ENCODE results near the gene ARGFX. TPM values are rescaled to one million over a fixed set of nuclear protein-coding genes. Genes with fewer than 3 reads are reported as not detected.
"Not testable (repeated sequence)": the region's sequence is repeated elsewhere in the genome, so short reads cannot be mapped to it uniquely, and the experiment has no call there.

ARGFX gene
- total RNA-seq, 1 experiment from 2014 or later: not detected

- TF ChIP-seq CTCF (IDR thresholded peaks at IDR 0.05; ENCODE audit: unreplicated experiment): no peak
- POLR2A ChIA-PET: no interaction called here
These were observed 16.7 kb downstream of the ARGFX start for GRCh38 chr3:121584418-121584817.

GRCh38 chr3:121592856-121593702 is 25.3 kb downstream of the ARGFX start, which contains the start of gene FBXO40:
Gene FBXO40, plus strand, starts transcription at chr3:121593379. Its CDS starts 27,197 bp downstream, at chr3:121620576.
- ChIA-PET POLR2A (no interaction called here), CTCF (interaction anchor here (0.7 to 0.8 kb wide), 2 partner anchors 54 to 792 kb away, joined by 3 to 5 read pairs; no protein-coding TSS in a partner anchor)
- no peaks in the 10 kb centered on the region for H3K27me3 Mint-ChIP-seq (ENCODE audit: insufficient read depth, unreplicated experiment)
- DNase-seq (ENCODE audit: unreplicated experiment): no peak
- H3K36me3 Mint-ChIP-seq (ENCODE audit: insufficient read depth, unreplicated experiment): no peaks in the 10 kb centered on the region
- H3K4me3 Mint-ChIP-seq (ENCODE audit: unreplicated experiment): no peak within 1 kb of the TSS
- no peaks in the 10 kb centered on the region for H3K9me3 Mint-ChIP-seq (ENCODE audit: unreplicated experiment)
- no TSS peak for BruUV-seq (replicated peaks)
- no peak for TF ChIP-seq CTCF (IDR thresholded peaks at IDR 0.05; ENCODE audit: unreplicated experiment)
- intact Hi-C loops (cut with micrococcal nuclease): no loop called here
- no peaks in the 10 kb centered on the region for H3K4me1 Mint-ChIP-seq (ENCODE audit: insufficient read depth, unreplicated experiment)
- H3K27ac Mint-ChIP-seq (ENCODE audit: low read depth, unreplicated experiment): no peak within 1 kb of the TSS

More at GRCh38 chr3:121584418-121584817, 16.7 kb downstream of the ARGFX start:
- CTCF ChIA-PET: interaction anchor here (0.5 to 0.8 kb wide), 4 partner anchors 9 to 25 kb away, joined by 3 to 6 read pairs (median 4); no protein-coding TSS in a partner anchor
- Mint-ChIP-seq H3K9me3 (ENCODE audit: unreplicated experiment) (no peaks in the 10 kb centered on the region), H3K27me3 (ENCODE audit: insufficient read depth, unreplicated experiment) (peaks cover 17% of the 10 kb centered on the region), H3K4me3 (ENCODE audit: unreplicated experiment) (no peak overlapping the region), H3K27ac (ENCODE audit: low read depth, unreplicated experiment) (no peak overlapping the region), H3K4me1 (ENCODE audit: insufficient read depth, unreplicated experiment) (peaks cover 4% of the 10 kb centered on the region), H3K36me3 (ENCODE audit: insufficient read depth, unreplicated experiment) (no peaks in the 10 kb centered on the region)
- BruUV-seq (replicated peaks): no TSS peak
- DNase-seq (ENCODE audit: unreplicated experiment): no peak
- intact Hi-C loops (cut with micrococcal nuclease): no loop called here

- H3K4me3 Mint-ChIP-seq (ENCODE audit: unreplicated experiment); BruUV-seq (replicated peaks); POLR2A ChIA-PET; H3K27me3 Mint-ChIP-seq (ENCODE audit: insufficient read depth, unreplicated experiment); H3K9me3 Mint-ChIP-seq (ENCODE audit: unreplicated experiment); DNase-seq (ENCODE audit: unreplicated experiment); H3K27ac Mint-ChIP-seq (ENCODE audit: low read depth, unreplicated experiment); H3K4me1 Mint-ChIP-seq (ENCODE audit: insufficient read depth, unreplicated experiment); CTCF ChIA-PET; H3K36me3 Mint-ChIP-seq (ENCODE audit: insufficient read depth, unreplicated experiment); intact Hi-C loops (cut with micrococcal nuclease): not testable (repeated sequence)
These were observed 26.1 kb downstream of the ARGFX start for GRCh38 chr3:121593806-121594205.

GRCh38 chr3:121594850-121595249 is 27.1 kb downstream of the ARGFX start:
- DNase-seq (ENCODE audit: unreplicated experiment): no peak
- Mint-ChIP-seq H3K4me1 (ENCODE audit: insufficient read depth, unreplicated experiment) (no peaks in the 10 kb centered on the region), H3K9me3 (ENCODE audit: unreplicated experiment) (no peaks in the 10 kb centered on the region), H3K27ac (ENCODE audit: low read depth, unreplicated experiment) (no peak overlapping the region), H3K36me3 (ENCODE audit: insufficient read depth, unreplicated experiment) (no peaks in the 10 kb centered on the region), H3K27me3 (ENCODE audit: insufficient read depth, unreplicated experiment) (no peaks in the 10 kb centered on the region), H3K4me3 (ENCODE audit: unreplicated experiment) (no peak overlapping the region)
- POLR2A ChIA-PET: no interaction called here
- CTCF ChIA-PET: no interaction called here
- TF ChIP-seq CTCF (IDR thresholded peaks at IDR 0.05; ENCODE audit: unreplicated experiment): no peak
- intact Hi-C loops (cut with micrococcal nuclease): no loop called here
- BruUV-seq (replicated peaks): no TSS peak
